HEK293 (cell line): ENCODE results near the gene YIPF2.

Experiments used
- CTCF ChIA-PET: fragments of 350-600 bp; formaldehyde crosslinking; extraction: SDS; loops from one replicate; lab custom pipeline; 2021; ENCODE audit warnings: antibody characterized with exemption; lab: Yijun Ruan, JAX
- POLR2A ChIA-PET: fragments of 300-600 bp; formaldehyde crosslinking; extraction: SDS; loops from one replicate; lab custom pipeline; 2020; ENCODE audit warnings: antibody characterized with exemption, inconsistent platforms; lab: Yijun Ruan, JAX
- H3K27ac ChIP-seq: fragments of 200-500 bp; sonication (Bioruptor generic); 2 replicates; pipeline ENCODE4 v1.5.1; 2014; ENCODE audit warnings: low read depth, low read length, control low read depth, inconsistent platforms; ENCODE audit errors: extremely low read depth
- H3K36me3 ChIP-seq, 2 experiments: fragments of 200-500 bp in 1 of 2; sonication (Bioruptor generic) in 1 of 2; 1 replicate in 1 of 2; 2 replicates in 1 of 2; pipeline ENCODE4 v1.5.1; 2014 to 2017; ENCODE audit warnings: inconsistent platforms in 2 of 2, low read length in 2 of 2; ENCODE audit not compliant: control insufficient read depth in 2 of 2, insufficient read depth in 1 of 2
- H3K4me1 ChIP-seq: fragments of 200-500 bp; sonication (Bioruptor generic); 2 replicates; pipeline ENCODE4 v1.5.1; 2014; ENCODE audit warnings: mild to moderate bottlenecking, low read length, inconsistent platforms; ENCODE audit not compliant: control insufficient read depth, insufficient read depth
- H3K4me3 ChIP-seq: 2 replicates; pipeline ENCODE4 v1.5.1; 2011; ENCODE audit warnings: low read depth, mild to moderate bottlenecking, control low read depth, low read length, moderate library complexity
- H3K9me3 ChIP-seq: fragments of 200-500 bp; sonication (Bioruptor generic); 2 replicates; pipeline ENCODE4 v1.5.1; 2014; ENCODE audit warnings: low read depth, low read length, inconsistent platforms; ENCODE audit not compliant: control insufficient read depth, insufficient read depth
- HOXA7 ChIP-seq: sonication (generic); formaldehyde crosslinking; IDR thresholded peaks from 2 replicates; pipeline ENCODE4 v1.8.1; 2022; ENCODE audit warnings: missing genetic modification reagents, borderline replicate concordance
- KLF1 ChIP-seq: fragments of 450-650 bp; formaldehyde crosslinking; IDR thresholded peaks from 2 replicates; pipeline ENCODE4 v1.5.1; 2016; ENCODE audit warnings: missing biosample characterization, missing genetic modification characterization
- SCRT2 ChIP-seq: fragments of 450-650 bp; formaldehyde crosslinking; IDR thresholded peaks from 2 replicates; pipeline ENCODE4 v1.5.1; 2016; ENCODE audit warnings: missing biosample characterization, missing genetic modification characterization
- ZNF18 ChIP-seq: fragments of 450-650 bp; formaldehyde crosslinking; IDR thresholded peaks from 2 replicates; pipeline ENCODE4 v1.5.1; 2016; ENCODE audit warnings: missing biosample characterization, missing genetic modification characterization
- ZNF184 ChIP-seq: fragments of 450-650 bp; IDR thresholded peaks from 2 replicates; pipeline ENCODE4 v1.5.1; 2018; ENCODE audit warnings: missing biosample characterization, mild to moderate bottlenecking, missing genetic modification characterization
- ZNF221 ChIP-seq: fragments of 450-650 bp; formaldehyde crosslinking; IDR thresholded peaks from 2 replicates; pipeline ENCODE4 v1.5.1; 2017; ENCODE audit warnings: missing biosample characterization, missing genetic modification characterization, borderline replicate concordance
- ZNF335 ChIP-seq: fragments of 450-650 bp; formaldehyde crosslinking; conservative IDR thresholded peaks from 2 replicates; pipeline ENCODE4 v1.5.1; 2016; ENCODE audit warnings: missing biosample characterization, missing genetic modification characterization
- TF ChIP-seq, protein P1 (sequence below): fragments of 450-650 bp; formaldehyde crosslinking; IDR thresholded peaks from 2 replicates; pipeline ENCODE4; 2016; ENCODE audit warnings: missing biosample characterization, missing genetic modification characterization
- TF ChIP-seq, protein P2 (sequence below): fragments of 450-650 bp; formaldehyde crosslinking; IDR thresholded peaks from 2 replicates; pipeline ENCODE4 v1.5.1; 2016; ENCODE audit warnings: missing biosample characterization, missing genetic modification characterization
- TF ChIP-seq, protein P3 (sequence below): fragments of 450-650 bp; formaldehyde crosslinking; optimal IDR thresholded peaks from 2 replicates; pipeline ENCODE3; 2016; ENCODE audit warnings: missing biosample characterization, mild to moderate bottlenecking, missing genetic modification characterization

The YIPF2 gene

GRCh38 chr19:10895920-10896319, 32.5 kb downstream of the YIPF2 start:
- no peaks in the 10 kb centered on the region; a peak in 1 of 3 replicates for H3K36me3 ChIP-seq
- TF ChIP-seq, protein P1, sequence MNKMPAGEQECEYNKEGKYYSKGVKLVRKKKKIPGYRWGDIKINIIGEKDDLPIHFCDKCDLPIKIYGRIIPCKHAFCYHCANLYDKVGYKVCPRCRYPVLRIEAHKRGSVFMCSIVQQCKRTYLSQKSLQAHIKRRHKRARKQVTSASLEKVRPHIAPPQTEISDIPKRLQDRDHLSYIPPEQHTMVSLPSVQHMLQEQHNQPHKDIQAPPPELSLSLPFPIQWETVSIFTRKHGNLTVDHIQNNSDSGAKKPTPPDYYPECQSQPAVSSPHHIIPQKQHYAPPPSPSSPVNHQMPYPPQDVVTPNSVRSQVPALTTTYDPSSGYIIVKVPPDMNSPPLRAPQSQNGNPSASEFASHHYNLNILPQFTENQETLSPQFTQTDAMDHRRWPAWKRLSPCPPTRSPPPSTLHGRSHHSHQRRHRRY (tag by site-specific recombination), result no peak
- TF ChIP-seq ZNF18 (tag by site-specific recombination) (no peak), KLF1 (tag by site-specific recombination) (no peak)
- TF ChIP-seq, protein P2, sequence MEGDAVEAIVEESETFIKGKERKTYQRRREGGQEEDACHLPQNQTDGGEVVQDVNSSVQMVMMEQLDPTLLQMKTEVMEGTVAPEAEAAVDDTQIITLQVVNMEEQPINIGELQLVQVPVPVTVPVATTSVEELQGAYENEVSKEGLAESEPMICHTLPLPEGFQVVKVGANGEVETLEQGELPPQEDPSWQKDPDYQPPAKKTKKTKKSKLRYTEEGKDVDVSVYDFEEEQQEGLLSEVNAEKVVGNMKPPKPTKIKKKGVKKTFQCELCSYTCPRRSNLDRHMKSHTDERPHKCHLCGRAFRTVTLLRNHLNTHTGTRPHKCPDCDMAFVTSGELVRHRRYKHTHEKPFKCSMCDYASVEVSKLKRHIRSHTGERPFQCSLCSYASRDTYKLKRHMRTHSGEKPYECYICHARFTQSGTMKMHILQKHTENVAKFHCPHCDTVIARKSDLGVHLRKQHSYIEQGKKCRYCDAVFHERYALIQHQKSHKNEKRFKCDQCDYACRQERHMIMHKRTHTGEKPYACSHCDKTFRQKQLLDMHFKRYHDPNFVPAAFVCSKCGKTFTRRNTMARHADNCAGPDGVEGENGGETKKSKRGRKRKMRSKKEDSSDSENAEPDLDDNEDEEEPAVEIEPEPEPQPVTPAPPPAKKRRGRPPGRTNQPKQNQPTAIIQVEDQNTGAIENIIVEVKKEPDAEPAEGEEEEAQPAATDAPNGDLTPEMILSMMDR (tag by site-specific recombination), result peak; percentile 69; the same call in 1 of the 2 replicates
- TF ChIP-seq, protein P3, sequence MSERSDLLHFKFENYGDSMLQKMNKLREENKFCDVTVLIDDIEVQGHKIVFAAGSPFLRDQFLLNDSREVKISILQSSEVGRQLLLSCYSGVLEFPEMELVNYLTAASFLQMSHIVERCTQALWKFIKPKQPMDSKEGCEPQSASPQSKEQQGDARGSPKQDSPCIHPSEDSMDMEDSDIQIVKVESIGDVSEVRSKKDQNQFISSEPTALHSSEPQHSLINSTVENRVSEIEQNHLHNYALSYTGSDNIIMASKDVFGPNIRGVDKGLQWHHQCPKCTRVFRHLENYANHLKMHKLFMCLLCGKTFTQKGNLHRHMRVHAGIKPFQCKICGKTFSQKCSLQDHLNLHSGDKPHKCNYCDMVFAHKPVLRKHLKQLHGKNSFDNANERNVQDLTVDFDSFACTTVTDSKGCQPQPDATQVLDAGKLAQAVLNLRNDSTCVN (tag by site-specific recombination), result peak; percentile 1
- TF ChIP-seq, all 188 proteins: peak for 2
- Histone ChIP-seq H3K4me3 (no peak overlapping the region), H3K27ac (no peak overlapping the region; the same call in 1 of the 2 replicates), H3K4me1 (peaks cover 20% of the 10 kb centered on the region), H3K9me3 (no peaks in the 10 kb centered on the region)
- ChIA-PET POLR2A (no interaction called here), CTCF (interaction anchor here (1.0 to 1.2 kb wide), 3 partner anchors 16 to 32 kb away, joined by 3 to 4 read pairs (median 4); no protein-coding TSS in a partner anchor)

- H3K36me3 ChIP-seq, result no peaks in the 10 kb centered on the region; a peak in 1 of 3 replicates
- no peaks in the 10 kb centered on the region for H3K9me3 ChIP-seq
- TF ChIP-seq, protein P3 (tag by site-specific recombination), result peak; percentile 11
- no peak for TF ChIP-seq ZNF335
- peak; percentile 50; the same call in 1 of the 2 replicates for TF ChIP-seq SCRT2 (tag by site-specific recombination)
- TF ChIP-seq, all 188 proteins: peak for 2
- peaks cover 20% of the 10 kb centered on the region for H3K4me1 ChIP-seq
- POLR2A ChIA-PET, result no interaction called here
- H3K27ac ChIP-seq, result no peak overlapping the region
- CTCF ChIA-PET, result interaction anchor here (1.0 to 1.2 kb wide), 2 partner anchors 16 to 23 kb away, joined by 3 to 4 read pairs; no protein-coding TSS in a partner anchor
- no peak overlapping the region for H3K4me3 ChIP-seq
Measured at GRCh38 chr19:10895363-10895762, 33.1 kb downstream of the YIPF2 start.

DNA sequence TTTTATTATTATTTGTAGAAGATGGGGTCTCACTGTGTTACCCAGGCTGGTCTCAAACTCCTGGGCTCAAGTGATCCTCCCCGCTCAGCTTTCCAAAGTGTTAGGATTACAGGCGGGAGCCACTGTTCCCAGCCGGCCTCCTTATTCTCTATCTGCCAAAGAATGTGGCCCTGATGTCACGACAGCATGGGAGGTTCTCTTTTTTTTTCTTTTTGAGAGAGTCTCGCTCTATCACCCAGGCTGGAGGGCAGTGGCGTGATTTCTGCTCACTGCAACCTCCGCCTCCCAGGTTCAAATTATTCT, 33.6 kb downstream of the YIPF2 start:
- Histone ChIP-seq H3K9me3 (no peaks in the 10 kb centered on the region), H3K4me1 (peaks cover 20% of the 10 kb centered on the region)
- TF ChIP-seq ZNF221 (tag by site-specific recombination), result no peak
- TF ChIP-seq ZNF335, result no peak
- no peak for TF ChIP-seq ZNF184
- no peak for TF ChIP-seq HOXA7 (CRISPR knock-in tag)
- TF ChIP-seq, all 188 proteins: peak for 0
- Histone ChIP-seq H3K4me3 (no peak overlapping the region), H3K36me3 (no peaks in the 10 kb centered on the region; a peak in 1 of 3 replicates), H3K27ac (no peak overlapping the region)
- ChIA-PET CTCF (interaction anchor here (1.2 to 2.0 kb wide), 3 partner anchors 23 to 31 kb away, joined by 3 to 8 read pairs (median 4); no protein-coding TSS in a partner anchor), POLR2A (interaction anchor here (0.6 to 0.9 kb wide), 2 partner anchors 12 to 15 kb away, joined by 4 to 5 read pairs; no protein-coding TSS in a partner anchor)
